HCT116 (cell line): ENCODE results near the gene ZAP70. TPM values are rescaled to one million over a fixed set of nuclear protein-coding genes. Genes with fewer than 3 reads are reported as not detected.
A peak's percentile ranks its signal among the peaks of the same experiment; 100 is the strongest.

Experiments used
- ATAC-seq: fragments of 200-7000 bp; cut with Tn5 transposase; 2 replicates; pipeline ENCODE4 v1.9.1; 2020; ENCODE audit warnings: mild to moderate bottlenecking, moderate library complexity
- BruUV-seq: library from RNA; stranded (reverse); fragments of 400-500 nt; replicated peaks from 2 replicates; lab custom pipeline; 2021; lab: Mats Ljungman, UMichigan
- CTCF ChIA-PET: fragments of 300-600 bp; sonication (Branson Sonifier 250); formaldehyde crosslinking; loops from one replicate; lab custom pipeline; 2021; ENCODE audit warnings: antibody characterized with exemption; lab: Charles Lee
- POLR2A ChIA-PET: fragments of 300-600, 350-600 bp; sonication (Branson Sonifier 250); formaldehyde crosslinking; loops from one replicate; lab custom pipeline; 2021; ENCODE audit warnings: antibody characterized with exemption; lab: Charles Lee
- RAD21 ChIA-PET, 2 experiments: fragments of 300-600 bp; sonication (Branson Sonifier 250); formaldehyde crosslinking; loops; one replicate each; lab custom pipeline; 2023; ENCODE audit warnings: low total read pairs in 2 of 2; ENCODE audit not compliant: uncharacterized antibody in 2 of 2, unreplicated experiment in 2 of 2, low non-redundant PET in 1 of 2; lab: Charles Lee
- DNase-seq: peaks from one replicate; pipeline ENCODE4 v3.0.0-alpha.2; 2010; ENCODE audit warnings: low read depth, low spot score
- H2AFZ ChIP-seq: fragments of 200-600 bp; shearing (Covaris generic), sonication (generic); 2 replicates; pipeline ENCODE4 v1.6.1; 2017; ENCODE audit warnings: low read depth, mixed run types, mixed read lengths, antibody characterized with exemption, low read length; ENCODE audit not compliant: poor library complexity, severe bottlenecking
- H3K27ac ChIP-seq: 2 replicates; pipeline ENCODE4 v1.5.1; 2012; ENCODE audit warnings: low read depth, low read length
- H3K27me3 ChIP-seq: fragments of 200-600 bp; sonication (generic); 2 replicates; pipeline ENCODE4 v1.6.1; 2016; ENCODE audit warnings: mixed run types, low read length, mixed read lengths; ENCODE audit not compliant: insufficient read depth
- H3K36me3 ChIP-seq, 2 experiments: fragments of 200-500 bp in 1 of 2; fragments of 200-600 bp in 1 of 2; sonication (Bioruptor generic) in 1 of 2; sonication (generic) in 1 of 2; 2 replicates each; pipeline versions ENCODE4 v1.5.1 to v1.6.1; 2014 to 2016; ENCODE audit warnings: low read length in 2 of 2, inconsistent platforms in 1 of 2, mixed read lengths in 1 of 2, mixed run types in 1 of 2; ENCODE audit not compliant: insufficient read depth in 2 of 2, control insufficient read depth in 1 of 2
- H3K4me1 ChIP-seq, 2 experiments: fragments of 200-600 bp in 1 of 2; sonication (generic) in 1 of 2; 2 replicates each; pipeline versions ENCODE4 v1.5.1 to v1.6.1; 2012 to 2017; ENCODE audit warnings: low read length in 2 of 2, inconsistent platforms in 1 of 2, mild to moderate bottlenecking in 1 of 2, mixed read lengths in 1 of 2, mixed run types in 1 of 2, moderate library complexity in 1 of 2; ENCODE audit not compliant: insufficient read depth in 2 of 2, control insufficient read depth in 1 of 2
- H3K4me2 ChIP-seq: fragments of 200-600 bp; sonication (generic); 2 replicates; pipeline ENCODE4 v1.6.1; 2017; ENCODE audit warnings: mixed run types, low read length, mixed read lengths
- H3K4me3 ChIP-seq, 2 experiments: fragments of 200-600 bp in 1 of 2; sonication (generic) in 1 of 2; replicated peaks in 1 of 2; 2 replicates each; pipeline ENCODE4 v1.5.1; 2011 to 2016; ENCODE audit warnings: low read length in 2 of 2, control low read depth in 1 of 2, low read depth in 1 of 2, mild to moderate bottlenecking in 1 of 2, mixed read lengths in 1 of 2, mixed run types in 1 of 2
- H3K79me2 ChIP-seq: fragments of 200-600 bp; sonication (generic); 2 replicates; pipeline ENCODE4 v1.6.1; 2017; ENCODE audit warnings: mild to moderate bottlenecking, mixed run types, low read length, moderate library complexity, mixed read lengths; ENCODE audit not compliant: insufficient read depth
- H3K9ac ChIP-seq: fragments of 200-600 bp; sonication (generic); 2 replicates; pipeline ENCODE4 v1.6.1; 2016; ENCODE audit warnings: low read length, mixed read lengths
- H3K9me2 ChIP-seq: fragments of 200-600 bp; sonication (generic), shearing (Covaris generic); 2 replicates; pipeline ENCODE4 v1.6.1; 2017; ENCODE audit warnings: mixed run types, mild to moderate bottlenecking, moderate library complexity; ENCODE audit not compliant: insufficient read depth
- H3K9me3 ChIP-seq, 2 experiments: fragments of 200-500 bp in 1 of 2; fragments of 200-600 bp in 1 of 2; sonication (Bioruptor generic) in 1 of 2; sonication (generic) in 1 of 2; 2 replicates each; pipeline ENCODE4 v1.6.1; 2014 to 2017; ENCODE audit warnings: low read length in 2 of 2, mixed read lengths in 2 of 2, inconsistent platforms in 1 of 2, low read depth in 1 of 2, mild to moderate bottlenecking in 1 of 2, mixed run types in 1 of 2, moderate library complexity in 1 of 2; ENCODE audit not compliant: control insufficient read depth in 1 of 2, insufficient read depth in 1 of 2
- H4K20me1 ChIP-seq: fragments of 200-600 bp; sonication (generic), shearing (Covaris generic); 2 replicates; pipeline ENCODE4 v1.6.1; 2017; ENCODE audit warnings: mixed run types, mild to moderate bottlenecking, moderate library complexity; ENCODE audit not compliant: insufficient read depth
- ATF3 ChIP-seq: IDR thresholded peaks from 2 replicates; pipeline ENCODE4 v1.6.1; 2012
- CEBPB ChIP-seq: IDR thresholded peaks from 2 replicates; pipeline ENCODE4 v1.6.1; 2012; ENCODE audit warnings: low read depth
- CTCF ChIP-seq, 3 experiments: fragments of 200-600 bp in 1 of 3; sonication (generic) in 1 of 3; IDR thresholded peaks in 2 of 3; conservative IDR thresholded peaks in 1 of 3; 2 replicates each; pipeline ENCODE4 v1.5.1; 2012 to 2017; ENCODE audit warnings: low read depth in 2 of 3, low read length in 2 of 3, antibody characterized with exemption in 1 of 3, borderline replicate concordance in 1 of 3, control low read depth in 1 of 3, mild to moderate bottlenecking in 1 of 3, mixed read lengths in 1 of 3, mixed run types in 1 of 3, moderate library complexity in 1 of 3; ENCODE audit not compliant: insufficient read depth in 1 of 3
- EGR1 ChIP-seq: IDR thresholded peaks from 2 replicates; pipeline ENCODE4 v1.6.1; 2012; ENCODE audit warnings: low read depth
- ELF1 ChIP-seq: IDR thresholded peaks from 2 replicates; pipeline ENCODE4 v1.6.1; 2012; ENCODE audit warnings: low read depth, borderline replicate concordance
- EZH2 ChIP-seq: fragments of 200-600 bp; sonication (generic); IDR thresholded peaks from 2 replicates; pipeline ENCODE4 v1.6.1; 2017; ENCODE audit warnings: antibody characterized with exemption, mixed run types
- FOSL1 ChIP-seq: IDR thresholded peaks from 2 replicates; pipeline ENCODE4 v1.6.1; 2012; ENCODE audit warnings: low read depth
- JUND ChIP-seq: IDR thresholded peaks from 2 replicates; pipeline ENCODE4 v1.6.1; 2012
- POLR2AphosphoS5 ChIP-seq: IDR thresholded peaks from 2 replicates; pipeline ENCODE4 v1.6.1; 2011; ENCODE audit warnings: mild to moderate bottlenecking, low read depth, low read length, moderate library complexity
- SIN3A ChIP-seq: IDR thresholded peaks from 2 replicates; pipeline ENCODE4 v1.6.1; 2012; ENCODE audit warnings: low read depth
- SP1 ChIP-seq: IDR thresholded peaks from 2 replicates; pipeline ENCODE4 v1.6.1; 2012; ENCODE audit warnings: low read depth
- TCF7L2 ChIP-seq: IDR thresholded peaks from 2 replicates; pipeline ENCODE4 v1.7.0; 2011; ENCODE audit warnings: borderline replicate concordance, inconsistent platforms; ENCODE audit not compliant: insufficient read depth, insufficient read length; ENCODE audit errors: extremely low read depth
- ZNF274 ChIP-seq: fragments of 200-500 bp; sonication (Bioruptor generic); IDR thresholded peaks from 2 replicates; pipeline ENCODE4 v1.6.1; 2014; ENCODE audit warnings: mild to moderate bottlenecking, low read depth, low read length, inconsistent platforms
- intact Hi-C: fragments of 100-400 bp; cut with micrococcal nuclease; formaldehyde crosslinking; loops from 2 replicates; pipeline ENCODE4 v1.10.0; 2022
- total RNA-seq: library from RNA; stranded (reverse); gene quantifications from one replicate; pipeline ENCODE4 v1.2.1, GENCODE V29; 2021; ENCODE audit not compliant: unreplicated experiment
- TF ChIP-seq, protein P1 (sequence below): IDR thresholded peaks from 2 replicates; pipeline ENCODE4 v1.6.1; 2012

The ZAP70 gene
- total RNA-seq, 1 experiment from 2014 or later = 0.91 TPM

DNA sequence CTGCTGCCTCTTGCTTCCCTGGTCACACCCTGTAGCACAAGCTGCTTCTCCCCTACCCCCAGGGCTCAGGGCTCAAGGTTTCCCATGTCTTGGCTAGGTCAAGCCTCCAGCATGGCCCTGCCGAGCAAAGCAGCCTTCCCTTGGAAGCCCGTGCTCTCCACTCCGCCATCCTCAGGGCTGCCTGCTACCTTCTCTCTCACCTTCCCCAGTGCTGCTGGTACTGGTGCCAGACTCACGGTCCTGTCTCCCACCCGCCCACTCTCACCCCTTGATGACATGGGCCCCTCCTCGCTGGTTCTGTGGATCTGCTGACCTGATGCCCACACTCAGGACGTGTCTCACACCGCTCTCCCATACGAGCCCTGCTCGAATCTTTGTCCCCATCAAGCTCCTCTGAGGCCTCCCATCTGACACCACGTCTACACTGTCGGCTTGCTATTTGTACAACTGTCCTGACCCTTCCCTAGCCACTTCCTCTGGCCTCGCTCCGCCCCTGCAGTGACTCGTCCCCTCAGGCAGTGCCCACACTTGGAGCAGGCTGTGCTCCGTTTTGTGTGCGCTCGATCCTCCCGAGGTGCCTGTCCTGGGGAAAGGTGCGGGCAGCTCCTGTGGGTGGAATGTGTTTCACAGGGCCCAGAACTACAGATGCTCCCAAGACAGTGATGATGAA is 49.9 kb downstream of the ZAP70 start:
- H3K4me3 ChIP-seq = no peak overlapping the region
- H3K9me2 ChIP-seq = no peaks in the 10 kb centered on the region
- H2AFZ ChIP-seq = no peak overlapping the region
- ChIA-PET RAD21 (no interaction called here), CTCF (interaction anchor here (1.1 kb wide), 1 partner anchor 11 kb away, joined by 3 read pairs; no protein-coding TSS in a partner anchor), POLR2A (no interaction called here)
- no peak for TF ChIP-seq JUND
- TF ChIP-seq SIN3A = no peak
- TF ChIP-seq CEBPB = no peak
- TF ChIP-seq POLR2AphosphoS5 = no peak
- TF ChIP-seq ZNF274 = no peak
- DNase-seq = no peak
- H3K79me2 ChIP-seq = no peaks in the 10 kb centered on the region
- H3K9ac ChIP-seq = no peak overlapping the region
- H3K27me3 ChIP-seq = no peaks in the 10 kb centered on the region
- peaks cover 0 to 8% of the 10 kb centered on the region in 2 experiments; a peak in 2 of 4 replicates for H3K4me1 ChIP-seq
- no peak overlapping the region for H3K27ac ChIP-seq
- H3K36me3 ChIP-seq = peaks cover 18 to 26% of the 10 kb centered on the region in 2 experiments
- H3K9me3 ChIP-seq = no peaks in the 10 kb centered on the region
- intact Hi-C loops = no loop called here
- peak; percentile 61; the same call in 1 of the 2 replicates for ATAC-seq
- BruUV-seq = no TSS peak
- peak overlapping the region; percentile 23; the same call in 1 of the 2 replicates for H3K4me2 ChIP-seq
- H4K20me1 ChIP-seq = no peaks in the 10 kb centered on the region

DNA sequence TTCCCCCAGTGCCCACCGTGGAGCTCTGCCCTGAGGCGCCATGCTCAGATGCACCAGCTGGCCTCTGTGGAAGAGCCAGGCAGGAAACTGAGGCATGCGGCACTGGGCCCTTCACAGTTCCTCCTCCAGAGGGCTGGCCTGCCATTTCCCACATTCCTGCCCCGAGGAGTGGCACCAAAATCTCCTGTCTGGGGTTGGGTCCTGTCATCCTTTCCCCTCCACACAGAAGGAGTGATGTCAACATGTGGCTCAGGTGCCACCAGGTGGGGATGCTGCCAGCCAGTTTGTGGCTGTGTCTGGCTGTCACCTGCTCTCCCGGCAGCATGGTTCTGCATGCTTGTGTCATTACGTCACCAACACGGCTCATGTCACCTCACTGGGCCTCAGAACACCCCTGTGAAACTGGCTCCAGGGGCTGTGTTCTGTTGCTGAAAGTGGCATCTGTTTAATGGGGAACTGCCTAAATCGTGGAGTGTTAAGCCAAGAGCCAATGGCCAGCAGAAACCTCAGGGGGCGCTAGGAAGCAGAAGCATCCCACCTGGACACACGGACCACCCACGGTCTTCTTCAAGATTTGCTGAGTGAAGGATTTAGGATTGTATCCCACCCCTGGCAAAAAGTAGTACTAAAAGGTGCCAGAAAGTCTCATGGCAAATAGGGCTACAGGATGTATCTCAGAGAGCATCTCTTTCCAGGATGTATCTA is 51.3 kb downstream of the ZAP70 start:
- no peak overlapping the region for H3K4me3 ChIP-seq
- no peaks in the 10 kb centered on the region for H3K9me2 ChIP-seq
- intact Hi-C loops = no loop called here
- no peak overlapping the region for H3K9ac ChIP-seq
- no peaks in the 10 kb centered on the region for H4K20me1 ChIP-seq
- ATAC-seq (no peak), DNase-seq (no peak)
- no peak overlapping the region for H3K4me2 ChIP-seq
- ChIA-PET POLR2A (no interaction called here), RAD21 (no interaction called here), CTCF (interaction anchor here (1.1 kb wide), 1 partner anchor 10 kb away, joined by 3 read pairs; no protein-coding TSS in a partner anchor)
- peaks cover 0 to 8% of the 10 kb centered on the region in 2 experiments; a peak in 2 of 4 replicates for H3K4me1 ChIP-seq
- H3K27ac ChIP-seq = no peak overlapping the region
- H3K79me2 ChIP-seq = no peaks in the 10 kb centered on the region
- no peaks in the 10 kb centered on the region for H3K9me3 ChIP-seq
- BruUV-seq = no TSS peak
- no peak overlapping the region for H2AFZ ChIP-seq
- H3K27me3 ChIP-seq = no peaks in the 10 kb centered on the region
- peaks cover 14 to 17% of the 10 kb centered on the region in 2 experiments for H3K36me3 ChIP-seq
- TF ChIP-seq SIN3A = no peak
- no peak for TF ChIP-seq ATF3
- no peak for TF ChIP-seq TCF7L2
- TF ChIP-seq ELF1 = no peak
- TF ChIP-seq, protein P1, sequence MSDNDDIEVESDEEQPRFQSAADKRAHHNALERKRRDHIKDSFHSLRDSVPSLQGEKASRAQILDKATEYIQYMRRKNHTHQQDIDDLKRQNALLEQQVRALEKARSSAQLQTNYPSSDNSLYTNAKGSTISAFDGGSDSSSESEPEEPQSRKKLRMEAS = no peak
- TF ChIP-seq EGR1 = no peak
- TF ChIP-seq CTCF (IDR thresholded peaks at IDR 0.05 in 2 of 3, conservative IDR thresholded peaks at IDR 0.05 in 1 of 3; ENCODE audit: borderline replicate concordance in 1 of 3, insufficient read depth in 1 of 3, low read depth in 2 of 3, low read length in 2 of 3) = no peak
- TF ChIP-seq EZH2 = no peak
- no peak for TF ChIP-seq SP1
- no peak for TF ChIP-seq FOSL1
